RWPE2 (cell line): ENCODE measurements around the gene SLC1A2.
A peak's percentile ranks its signal among the peaks of the same experiment; 100 is the strongest.

Experiments
- ATAC-seq: fragments of 200-7000 bp; cut with Tn5 transposase; 3 replicates; pipeline ENCODE4 v1.9.1; 2021; ENCODE audit warnings: low read depth
- DNase-seq: peaks from one replicate; pipeline ENCODE4 v3.0.0-alpha.2; 2020; ENCODE audit warnings: low spot score
- H3K27ac ChIP-seq: fragments of 450-650 bp; 2 replicates; pipeline ENCODE4 v1.5.1; 2017; ENCODE audit warnings: mild to moderate bottlenecking; ENCODE audit not compliant: poor library complexity, severe bottlenecking
- H3K27me3 ChIP-seq: fragments of 250-450 bp; sonication (Bioruptor Pico); 2 replicates; pipeline ENCODE4 v1.5.1; 2021; ENCODE audit warnings: mild to moderate bottlenecking, moderate library complexity; ENCODE audit not compliant: insufficient read depth, poor library complexity, severe bottlenecking
- H3K36me3 ChIP-seq: fragments of 250-450 bp; sonication (Bioruptor Pico); 2 replicates; pipeline ENCODE4 v1.5.1; 2020; ENCODE audit warnings: low read depth, mild to moderate bottlenecking, moderate library complexity
- H3K4me1 ChIP-seq: fragments of 250-450 bp; sonication (Bioruptor Pico); 2 replicates; pipeline ENCODE4 v1.5.1; 2021; ENCODE audit warnings: mild to moderate bottlenecking, moderate library complexity; ENCODE audit not compliant: insufficient read depth, poor library complexity, severe bottlenecking
- H3K4me3 ChIP-seq: fragments of 250-450 bp; sonication (Bioruptor Pico); 2 replicates; pipeline ENCODE4 v1.5.1; 2021; ENCODE audit warnings: mild to moderate bottlenecking, moderate library complexity; ENCODE audit not compliant: severe bottlenecking
- H3K9me3 ChIP-seq: fragments of 250-450 bp; sonication (Bioruptor Pico); 2 replicates; pipeline ENCODE4 v1.5.1; 2021; ENCODE audit warnings: mild to moderate bottlenecking, moderate library complexity; ENCODE audit not compliant: severe bottlenecking
- CTCF ChIP-seq: fragments of 450-650 bp; IDR thresholded peaks from one replicate; pipeline ENCODE4 v1.5.1; 2017; ENCODE audit warnings: mild to moderate bottlenecking, moderate library complexity; ENCODE audit not compliant: poor library complexity, severe bottlenecking

SLC1A2 gene

GRCh38 chr11:35218956-35219355 lies 200.4 kb downstream of the SLC1A2 start:
- no peaks in the 10 kb centered on the region for H3K27me3 ChIP-seq
- ATAC-seq = no peak
- H3K36me3 ChIP-seq = peaks cover 100% of the 10 kb centered on the region

GRCh38 chr11:35216962-35217678 lies 202.2 kb downstream of the SLC1A2 start:
- no peaks in the 10 kb centered on the region for H3K27me3 ChIP-seq
- no peaks in the 10 kb centered on the region for H3K9me3 ChIP-seq
- no peak for DNase-seq
- H3K27ac ChIP-seq = no peak overlapping the region
- peaks cover 100% of the 10 kb centered on the region for H3K36me3 ChIP-seq
- H3K4me1 ChIP-seq = peaks cover 13% of the 10 kb centered on the region
- no peak overlapping the region for H3K4me3 ChIP-seq
- ATAC-seq = no peak
- no peak for TF ChIP-seq CTCF

More at GRCh38 chr11:35218956-35219355, 200.4 kb downstream of the SLC1A2 start:
- Histone ChIP-seq H3K4me1 (peaks cover 4% of the 10 kb centered on the region), H3K27ac (no peak overlapping the region), H3K9me3 (no peaks in the 10 kb centered on the region), H3K4me3 (no peak overlapping the region)
- no peak for TF ChIP-seq CTCF
- DNase-seq = no peak

- Histone ChIP-seq H3K27me3 (no peaks in the 10 kb centered on the region), H3K36me3 (peaks cover 100% of the 10 kb centered on the region), H3K4me3 (no peak overlapping the region), H3K4me1 (peaks cover 16% of the 10 kb centered on the region), H3K27ac (no peak overlapping the region), H3K9me3 (no peaks in the 10 kb centered on the region)
- ATAC-seq (no peak), DNase-seq (no peak)
- no peak for TF ChIP-seq CTCF
Measured at GRCh38 chr11:35215945-35216344, 203.4 kb downstream of the SLC1A2 start.

GRCh38 chr11:35214792-35215193 lies 204.6 kb downstream of the SLC1A2 start:
- H3K27me3 ChIP-seq = no peaks in the 10 kb centered on the region
- ATAC-seq (peak; percentile 74), DNase-seq (no peak)
- no peaks in the 10 kb centered on the region for H3K9me3 ChIP-seq
- peak overlapping the region; percentile 46 for H3K27ac ChIP-seq
- H3K36me3 ChIP-seq = peaks cover 100% of the 10 kb centered on the region
- H3K4me3 ChIP-seq = no peak overlapping the region
- H3K4me1 ChIP-seq = peaks cover 16% of the 10 kb centered on the region
- no peak for TF ChIP-seq CTCF

- ATAC-seq (no peak), DNase-seq (no peak)
- Histone ChIP-seq H3K4me3 (no peak overlapping the region), H3K9me3 (no peaks in the 10 kb centered on the region), H3K4me1 (peaks cover 16% of the 10 kb centered on the region), H3K27ac (peak overlapping the region; percentile 46), H3K36me3 (peaks cover 100% of the 10 kb centered on the region), H3K27me3 (no peaks in the 10 kb centered on the region)
- TF ChIP-seq CTCF = no peak
Measured at GRCh38 chr11:35214226-35214770, 205.1 kb downstream of the SLC1A2 start.
